NT2/D1 (cell line): Measurements from ENCODE around the gene EMC9.

Experiments
- SUZ12 ChIP-seq: IDR thresholded peaks from 2 replicates; pipeline ENCODE4 v1.6.1; 2011; ENCODE audit not compliant: insufficient read length, insufficient read depth; ENCODE audit errors: extremely low read depth
- YY1 ChIP-seq: IDR thresholded peaks from 2 replicates; pipeline ENCODE4 v1.6.1; 2011; ENCODE audit not compliant: insufficient read length, insufficient read depth
- ZNF274 ChIP-seq: IDR thresholded peaks from 2 replicates; pipeline ENCODE4 v1.6.1; 2011; ENCODE audit warnings: mild to moderate bottlenecking, low read depth, low read length

GRCh38 chr14:24130717-24131548, 10.5 kb downstream of the EMC9 start:
- TF ChIP-seq ZNF274 (no peak), SUZ12 (no peak), YY1 (no peak)
